GM20000 (cell line): ENCODE measurements around the gene NOM1.

ENCODE experiments used
- DNase-seq: peaks from one replicate; pipeline ENCODE4 v3.0.0; 2012; ENCODE audit warnings: low spot score
- CTCF ChIP-seq: IDR thresholded peaks from 2 replicates; pipeline ENCODE4 v1.5.1; 2012; ENCODE audit warnings: mild to moderate bottlenecking, control low read depth; ENCODE audit errors: extremely low read depth, missing control alignments

NOM1 gene

GRCh38 chr7:156979007-156979606 is 29.6 kb downstream of the NOM1 start:
- DNase-seq: no peak
- TF ChIP-seq CTCF: no peak

DNA sequence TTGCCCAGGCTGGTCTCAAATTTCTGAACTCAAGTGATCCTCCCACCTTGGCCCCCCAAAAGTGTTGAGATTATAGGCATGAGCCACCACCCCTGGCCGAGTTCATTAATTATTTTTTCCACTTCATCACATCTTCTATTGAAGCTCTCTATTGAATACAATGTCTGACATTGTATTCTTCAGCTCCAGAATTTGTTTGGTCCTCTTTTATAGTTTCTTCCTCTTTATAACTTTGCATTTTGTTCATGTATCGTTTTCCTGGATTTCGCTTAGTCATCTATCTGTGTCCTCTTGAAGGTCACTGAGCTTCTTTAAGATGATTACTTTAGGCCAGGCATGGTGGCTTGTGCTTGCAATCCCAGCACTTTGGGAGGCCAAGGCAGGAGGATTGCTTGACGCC is 30.2 kb downstream of the NOM1 start:
- no peak for TF ChIP-seq CTCF
- no peak for DNase-seq

GRCh38 chr7:156984174-156984891 is 34.8 kb downstream of the NOM1 start:
- DNase-seq: no peak
- no peak for TF ChIP-seq CTCF

- no peak for TF ChIP-seq CTCF
- DNase-seq: no peak
Observed at GRCh38 chr7:156985101-156985992, 35.8 kb downstream of the NOM1 start.

DNA sequence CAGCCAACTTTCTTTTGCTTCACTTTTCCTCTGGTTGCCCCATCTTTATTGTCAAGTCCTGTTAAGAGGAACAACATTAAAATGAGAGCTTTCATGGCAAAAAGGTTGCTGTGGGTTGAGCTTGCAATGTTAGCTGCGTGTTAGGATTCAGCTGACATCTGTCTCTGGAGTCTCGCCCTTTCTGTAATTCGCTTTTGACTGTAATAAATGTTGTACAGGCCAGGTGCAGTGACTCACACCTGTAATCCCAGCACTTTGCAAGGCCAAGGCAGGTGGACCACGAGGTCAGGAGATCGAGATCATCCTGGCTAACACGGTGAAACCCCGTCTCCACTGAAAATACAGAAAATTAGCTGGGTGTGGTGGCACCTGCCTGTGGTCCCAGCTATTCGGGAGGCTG is 36.9 kb downstream of the NOM1 start:
- no peak for TF ChIP-seq CTCF
- no peak for DNase-seq

GRCh38 chr7:156988343-156989185 is 39.1 kb downstream of the NOM1 start:
- DNase-seq: no peak
- TF ChIP-seq CTCF: no peak
